Midbrain (tissue), 1 donor: ENCODE data around the gene STK11IP.

Experiments
- DNase-seq: peaks from one replicate; lab custom pipeline; 2025; lab: John Stamatoyannopoulos, UW

Gene STK11IP

DNA sequence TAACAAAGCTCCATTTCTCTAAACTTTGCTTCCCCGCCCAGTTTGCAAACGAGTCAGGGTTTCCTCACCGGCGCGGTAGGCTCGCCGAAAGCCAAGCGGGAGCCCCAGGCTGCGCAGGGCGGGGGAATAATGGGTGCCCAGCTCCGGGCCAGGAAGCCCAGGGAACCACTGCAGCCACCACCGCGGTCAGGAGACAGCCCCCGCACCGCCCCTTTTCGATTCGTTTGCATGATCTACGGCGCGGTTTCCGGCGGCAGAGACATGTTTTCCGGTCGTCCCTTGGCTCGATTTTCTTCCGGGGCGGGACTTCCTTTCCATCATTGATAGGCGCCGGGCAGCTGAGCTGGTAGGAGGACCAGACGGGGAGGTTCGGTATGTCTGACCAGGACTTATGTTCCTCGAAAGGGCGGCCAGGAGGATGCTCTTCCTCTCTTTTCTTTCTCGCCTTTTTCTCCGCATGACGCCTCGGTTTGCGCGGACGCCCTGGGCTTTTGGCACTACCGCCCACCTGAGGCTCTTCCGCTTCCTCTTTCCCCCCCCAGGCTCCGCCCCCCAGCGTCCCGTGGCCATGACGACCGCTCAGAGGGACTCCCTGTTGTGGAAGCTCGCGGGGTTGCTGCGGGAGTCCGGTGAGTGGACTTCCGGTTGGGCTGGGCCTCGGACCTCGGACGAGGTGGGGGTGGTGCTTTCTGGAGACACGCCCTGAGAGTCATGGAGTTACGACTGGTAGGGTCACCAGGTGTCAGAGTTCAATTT, at the start of gene STK11IP:
STK11IP (plus strand) TSS at position 306 of the 756 bp plus-strand sequence; CDS start at position 569, 263 bp downstream.
- peak; percentile 97 for DNase-seq

DNA sequence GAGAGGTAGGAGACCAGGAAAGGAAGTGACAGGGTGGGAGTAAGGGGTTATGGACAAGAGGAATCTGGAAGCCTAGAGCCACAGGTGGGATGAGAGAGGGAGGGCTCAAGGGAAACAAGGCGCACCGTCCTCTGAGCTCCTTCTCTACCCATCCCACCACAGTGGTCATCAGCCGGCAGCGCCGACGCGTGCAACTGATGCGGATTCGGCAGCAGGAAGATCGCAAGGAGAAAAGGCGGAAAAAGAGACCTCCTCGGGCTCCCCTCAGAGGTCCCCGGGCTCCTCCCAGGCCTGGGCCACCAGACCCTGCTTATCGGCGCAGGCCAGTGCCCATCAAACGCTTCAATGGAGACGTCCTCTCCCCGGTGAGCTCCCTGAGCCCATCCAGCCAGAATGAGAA, 48.7 kb upstream of the STK11IP start:
- DNase-seq: no peak

- DNase-seq: no peak
Measured at GRCh38 chr2:219549619-219550018, 48.0 kb upstream of the STK11IP start.

DNA sequence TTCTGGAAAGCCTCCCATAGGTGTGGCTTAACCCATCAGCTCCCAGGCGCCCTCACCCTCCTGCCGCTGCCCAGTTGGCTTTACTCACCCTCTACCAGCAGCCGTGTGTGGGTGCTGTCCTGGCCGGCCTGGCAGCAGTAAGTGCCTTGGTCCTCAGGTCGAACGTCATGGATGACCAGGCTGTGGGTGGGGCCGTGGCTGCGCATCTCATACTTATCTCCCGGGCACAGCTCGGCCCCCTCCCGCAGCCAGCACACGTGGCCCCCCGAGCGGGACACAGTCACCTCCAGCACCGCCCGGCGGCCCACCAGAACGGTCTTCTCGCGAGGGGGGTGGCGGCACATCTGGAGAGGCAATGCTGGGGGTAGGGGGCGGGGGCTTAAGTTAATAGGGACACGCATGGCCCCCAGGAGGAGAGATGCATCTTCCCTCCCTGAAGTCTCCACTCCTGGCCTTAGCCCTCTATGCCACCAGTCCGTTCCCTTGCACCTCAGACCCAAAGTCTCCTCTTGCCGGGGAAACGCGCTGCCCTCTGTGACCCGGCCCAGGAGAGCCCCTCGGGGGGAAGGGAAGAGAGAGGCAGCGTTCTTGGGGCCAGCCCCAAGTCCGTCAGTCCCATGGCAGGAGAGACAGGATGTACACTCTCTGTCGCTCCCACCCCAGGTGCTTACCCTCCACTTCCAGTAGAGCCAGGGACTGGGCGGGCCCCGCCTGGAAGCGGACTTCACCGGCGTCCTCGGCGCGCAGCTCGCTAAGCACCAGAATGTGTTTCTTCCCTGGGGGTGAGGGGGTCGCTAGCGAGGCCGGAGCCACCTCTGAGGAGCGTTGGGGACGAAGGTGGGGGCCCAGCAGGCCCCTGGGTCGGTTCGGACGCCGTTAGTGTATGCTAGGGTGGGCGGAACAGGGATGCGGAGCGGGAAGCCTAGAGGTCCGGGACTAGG, 45.9 kb upstream of the STK11IP start:
- no peak for DNase-seq

DNA sequence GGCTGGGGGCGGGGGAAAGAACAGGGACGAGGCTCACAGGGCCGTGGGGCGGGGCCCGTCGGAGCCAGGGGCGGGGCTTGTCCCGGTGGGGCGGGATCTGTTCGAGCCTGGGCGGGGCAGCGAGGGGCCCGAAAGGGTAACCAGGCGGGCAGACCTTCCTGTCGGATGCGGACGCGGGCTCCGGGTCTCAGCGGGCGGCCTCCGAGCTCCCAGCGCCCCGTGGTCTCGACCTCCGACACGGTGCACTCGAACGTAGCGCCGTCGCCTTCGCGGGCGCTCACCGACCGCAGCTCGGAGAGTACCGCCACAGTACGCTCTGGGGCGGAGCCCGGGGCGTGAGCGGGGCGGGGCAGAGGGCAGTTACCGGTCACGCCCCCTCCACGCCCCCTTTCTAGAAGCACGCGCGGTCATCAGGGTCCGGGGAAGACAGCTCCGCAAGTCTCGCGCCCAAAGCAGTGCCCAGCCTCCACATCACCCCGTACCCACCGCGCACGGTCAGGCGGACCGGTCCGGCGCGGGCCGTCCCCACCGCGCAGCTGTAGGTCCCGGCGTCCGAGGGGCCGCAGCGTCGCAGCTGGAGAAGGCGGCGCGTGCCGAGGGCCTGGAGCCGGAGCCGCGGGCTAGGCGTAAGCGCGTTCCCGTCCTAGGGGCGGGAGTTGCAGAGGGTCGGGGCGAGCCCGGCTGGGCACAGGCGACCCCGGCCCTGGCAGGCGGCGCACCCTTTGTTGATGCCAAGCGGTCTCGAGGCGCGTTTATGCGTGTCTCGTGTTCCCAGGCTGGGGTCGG, 45.1 kb upstream of the STK11IP start:
- DNase-seq: peak; percentile 83

GRCh38 chr2:219553168-219553417, 44.6 kb upstream of the STK11IP start:
- no peak for DNase-seq

DNA sequence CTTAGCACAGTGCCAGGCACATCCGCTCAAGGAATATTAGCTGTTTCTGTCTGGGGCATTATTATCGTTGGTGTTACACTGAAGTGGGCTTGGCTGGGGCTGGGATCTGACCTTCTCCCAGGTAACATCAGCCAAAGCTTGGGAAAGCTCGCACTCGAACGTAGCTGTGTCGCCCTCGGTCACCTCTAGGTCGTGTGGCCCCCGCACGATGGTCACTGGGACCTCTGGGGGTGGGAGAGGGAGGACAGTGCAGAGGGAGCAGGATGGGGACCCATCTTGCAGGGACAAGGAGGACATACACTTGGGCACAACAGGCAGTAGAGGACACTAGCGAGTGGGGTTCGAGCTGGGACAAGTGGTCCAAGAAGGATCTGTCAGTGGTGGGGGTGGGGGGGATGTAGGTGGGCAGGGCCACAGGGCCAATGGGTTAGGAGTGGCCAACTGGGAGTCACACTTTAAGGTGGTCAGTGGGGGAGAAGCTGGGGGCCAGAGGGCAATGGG, 44.1 kb upstream of the STK11IP start:
- DNase-seq: no peak

DNA sequence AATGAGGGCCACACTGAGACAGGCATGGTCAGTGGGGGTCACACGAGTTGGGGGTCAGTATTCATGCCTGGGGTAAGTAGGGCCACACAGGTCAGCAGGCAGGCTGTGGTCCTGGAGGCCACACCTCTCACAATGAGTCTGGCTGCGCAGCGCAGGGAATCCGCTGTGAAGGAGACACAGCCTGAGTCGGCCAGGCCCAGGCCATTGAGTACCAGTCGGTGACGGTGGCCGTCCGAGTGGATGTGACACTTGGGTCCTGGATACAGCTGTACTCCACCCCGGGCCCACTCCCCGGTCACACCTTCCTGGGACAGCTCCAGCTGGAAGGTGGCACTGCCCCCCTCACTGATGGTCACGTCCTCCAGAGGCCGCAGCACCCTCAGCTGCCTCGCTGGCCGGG, 43.3 kb upstream of the STK11IP start:
- no peak for DNase-seq

DNA sequence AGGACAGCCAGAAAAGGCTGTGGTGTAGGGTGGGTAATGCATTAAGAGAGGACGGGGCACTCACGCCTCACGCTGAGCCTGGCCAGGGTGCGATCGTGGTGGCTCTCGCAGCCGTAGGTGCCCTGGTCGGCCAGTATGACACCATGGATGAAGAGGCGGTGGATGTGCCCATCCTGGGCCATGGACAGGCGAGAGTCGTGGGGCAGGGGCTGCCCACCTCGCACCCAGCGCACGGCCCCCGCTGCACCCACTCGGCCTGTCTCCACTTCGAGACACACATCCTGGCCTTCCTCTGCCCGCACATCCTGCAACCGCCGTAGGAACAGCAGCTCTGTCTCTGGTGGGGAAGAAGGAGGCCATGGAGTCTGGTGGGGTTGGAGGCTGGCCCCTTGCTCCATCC, 41.7 kb upstream of the STK11IP start:
- DNase-seq: no peak

DNA sequence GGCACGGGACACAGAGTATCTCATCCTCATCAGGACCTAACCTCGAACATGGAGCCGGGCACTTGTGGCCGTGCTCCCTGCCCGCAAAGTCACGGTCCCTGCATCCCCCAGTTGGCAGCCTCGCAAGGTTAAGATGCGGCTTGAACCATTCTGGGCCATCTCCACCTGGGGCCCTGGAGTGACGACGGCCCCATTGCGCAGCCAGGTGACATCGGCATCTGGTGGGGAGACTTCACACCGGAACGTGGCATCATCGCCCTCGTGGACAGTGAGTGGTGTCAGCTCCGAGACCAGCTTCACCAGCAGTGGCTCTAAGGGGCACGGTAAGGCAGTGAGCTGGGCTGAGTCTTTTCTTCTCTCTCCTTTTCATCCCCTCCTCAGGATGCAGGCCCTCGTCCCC, 41.2 kb upstream of the STK11IP start:
- DNase-seq: no peak

- no peak for DNase-seq
Measured at GRCh38 chr2:219557320-219557719, 40.3 kb upstream of the STK11IP start.

GRCh38 chr2:219557791-219558785, 39.6 kb upstream of the STK11IP start:
- no peak for DNase-seq

- no peak for DNase-seq
Measured at GRCh38 chr2:219559156-219559915, 38.3 kb upstream of the STK11IP start.

DNA sequence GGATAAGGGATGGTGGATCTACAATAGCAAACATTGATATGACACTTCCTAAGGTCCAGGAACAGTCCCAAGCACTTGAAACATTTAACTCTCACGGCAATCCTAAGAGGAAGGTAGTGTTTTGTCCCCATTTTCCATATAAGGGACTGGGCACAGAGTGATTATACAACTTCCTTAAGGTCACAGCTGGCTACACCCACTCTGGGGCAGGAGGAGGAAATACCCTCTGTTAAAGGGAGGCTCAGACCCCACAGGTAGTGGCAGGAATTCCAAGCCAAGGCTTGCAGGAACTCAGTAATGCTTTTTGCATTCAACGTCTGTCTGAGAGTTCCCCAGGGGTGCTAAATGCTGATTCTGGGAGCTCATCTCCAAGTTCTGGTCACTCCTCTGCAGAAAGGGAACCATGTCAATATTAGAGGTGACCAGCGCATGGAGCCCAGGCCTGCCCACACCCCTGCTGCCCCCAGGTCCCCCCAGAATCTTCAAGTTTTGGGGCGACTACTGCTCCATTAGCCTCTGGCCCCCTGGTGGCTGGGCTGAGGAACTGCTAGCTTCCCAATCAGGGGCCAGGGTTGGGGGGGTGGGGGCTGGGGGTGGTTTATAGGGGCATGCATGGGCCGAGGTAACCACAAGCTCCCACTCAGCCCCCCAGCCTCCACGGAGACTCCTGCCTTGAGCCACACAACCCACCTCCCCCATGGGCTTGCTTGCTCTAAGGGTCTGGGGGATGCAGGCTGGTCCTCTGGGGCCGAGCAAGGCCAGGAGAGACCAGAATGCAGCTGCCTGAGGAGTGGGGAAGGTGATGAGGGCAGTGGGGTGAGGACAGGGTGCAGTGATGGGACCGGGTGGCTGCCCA, 37.4 kb upstream of the STK11IP start:
- DNase-seq: no peak

GRCh38 chr2:219560893-219561178, 36.8 kb upstream of the STK11IP start:
- DNase-seq: no peak

GRCh38 chr2:219561179-219562048, 36.2 kb upstream of the STK11IP start:
- DNase-seq: no peak

- no peak for DNase-seq
Measured at GRCh38 chr2:219562049-219563020, 35.3 kb upstream of the STK11IP start.
